HG02884 (cell line): ENCODE measurements around the gene SPDYE2.
"Not testable (repeated sequence)": the region's sequence is repeated elsewhere in the genome, so short reads cannot be mapped to it uniquely, and the experiment has no call there.

ENCODE experiments used
- ATAC-seq: cut with Tn5 transposase; IDR thresholded peaks from one replicate; pipeline ENCODE4 v1.9.1; 2021; ENCODE audit warnings: mild to moderate bottlenecking, moderate library complexity; ENCODE audit not compliant: unreplicated experiment

The SPDYE2 gene, protein sequence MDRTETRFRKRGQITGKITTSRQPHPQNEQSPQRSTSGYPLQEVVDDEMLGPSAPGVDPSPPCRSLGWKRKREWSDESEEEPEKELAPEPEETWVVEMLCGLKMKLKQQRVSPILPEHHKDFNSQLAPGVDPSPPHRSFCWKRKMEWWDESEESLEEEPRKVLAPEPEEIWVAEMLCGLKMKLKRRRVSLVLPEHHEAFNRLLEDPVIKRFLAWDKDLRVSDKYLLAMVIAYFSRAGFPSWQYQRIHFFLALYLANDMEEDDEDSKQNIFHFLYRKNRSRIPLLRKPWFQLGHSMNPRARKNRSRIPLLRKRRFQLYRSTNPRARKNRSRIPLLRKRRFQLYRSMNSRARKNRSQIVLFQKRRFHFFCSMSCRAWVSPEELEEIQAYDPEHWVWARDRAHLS

DNA sequence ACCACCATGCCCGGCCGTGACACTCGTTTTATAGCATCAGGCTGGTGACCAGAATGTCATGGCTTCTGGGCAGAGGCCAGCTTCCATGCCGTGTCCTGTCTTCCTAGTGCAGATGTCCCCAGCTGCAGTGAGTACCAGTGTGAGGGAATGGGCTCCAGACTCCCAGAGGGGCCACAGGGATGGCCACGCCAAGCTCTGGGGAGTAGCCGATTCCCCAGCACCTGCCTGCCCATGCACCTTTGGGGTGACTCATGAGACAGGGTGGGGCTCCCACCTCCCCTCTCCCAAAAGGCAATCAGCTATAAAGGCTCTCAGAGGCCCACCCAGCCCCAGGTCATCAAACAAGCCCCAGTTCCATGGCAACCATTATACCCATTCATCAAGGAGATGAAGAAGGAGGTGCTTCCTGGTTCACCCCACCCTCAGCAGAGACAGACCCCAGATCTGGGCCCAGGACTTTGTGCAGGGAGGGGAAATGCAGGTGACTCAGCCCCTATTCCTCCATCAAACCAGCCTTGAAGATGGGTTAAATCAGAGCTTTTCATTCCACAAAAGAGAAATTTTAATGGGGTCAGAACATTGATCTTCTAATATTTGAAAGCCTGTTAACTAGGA, at the start of gene SPDYE2:
Gene SPDYE2, plus strand, starts transcription at position 419 of the 615 bp plus-strand sequence. CDS start 2,030 bp downstream, outside the sequence.
- ATAC-seq: not testable (repeated sequence)

DNA sequence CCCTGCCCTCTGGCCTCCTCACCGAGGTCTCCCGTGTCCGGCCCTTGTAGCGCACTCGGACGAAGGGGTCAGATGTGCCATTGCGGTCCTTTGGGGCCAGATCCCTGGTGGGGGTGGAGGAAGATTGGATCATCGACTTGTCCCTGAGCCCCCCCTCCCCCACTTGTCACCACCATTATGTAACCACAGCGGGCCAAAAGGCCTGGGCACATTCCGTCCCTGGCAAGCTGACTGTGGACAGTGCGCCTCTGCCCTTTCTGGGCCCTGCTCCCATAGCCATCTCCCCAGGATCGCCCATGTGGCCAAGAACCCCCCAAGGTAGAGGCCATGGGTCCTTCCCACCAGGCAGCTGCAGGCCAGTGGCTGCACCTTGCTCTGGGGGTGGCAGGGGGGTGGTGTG, 47.9 kb upstream of the SPDYE2 start:
- not testable (repeated sequence) for ATAC-seq

DNA sequence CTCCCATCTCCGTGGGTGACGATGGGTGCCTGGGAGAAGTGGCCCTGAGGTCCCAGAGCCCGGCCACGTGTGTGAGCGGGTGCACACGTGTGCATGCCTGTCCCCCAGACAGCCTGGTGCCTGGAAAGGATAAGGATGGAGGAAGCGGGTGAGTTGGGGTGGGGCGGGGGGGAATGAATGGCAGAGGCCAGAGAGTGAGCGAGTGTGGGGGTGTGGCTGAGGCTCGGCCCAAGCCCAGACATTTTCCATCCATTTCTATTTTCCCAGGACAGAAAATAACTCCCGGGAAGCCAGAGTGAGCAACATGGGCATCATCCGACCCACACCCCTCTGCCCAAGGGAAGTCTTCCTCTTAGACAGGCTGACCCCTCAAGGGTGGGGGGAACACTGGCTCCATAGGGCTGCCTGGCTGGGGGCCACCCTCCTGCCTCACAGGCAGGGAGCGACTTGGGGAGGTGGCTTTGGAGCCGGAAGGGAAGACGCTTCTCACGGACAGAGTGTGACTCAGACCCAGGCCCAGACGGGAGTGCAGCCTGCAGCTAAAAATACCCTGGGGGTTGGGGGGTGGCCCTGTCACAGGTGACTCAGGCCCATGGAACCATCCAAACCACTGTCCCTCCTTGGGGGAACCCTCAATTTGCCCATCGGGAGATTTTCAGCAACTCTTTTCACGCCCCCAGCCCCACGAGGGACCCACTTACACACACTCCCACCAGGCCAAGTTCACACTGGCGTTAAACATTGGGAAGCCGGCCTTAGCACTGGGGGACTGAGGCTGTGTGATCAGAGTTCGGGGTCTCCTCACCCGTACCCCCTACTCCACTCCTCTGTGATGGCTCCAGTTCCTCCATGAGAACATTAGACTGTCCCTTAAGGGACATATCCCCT, 45.5 kb upstream of the SPDYE2 start:
- ATAC-seq: not testable (repeated sequence)

DNA sequence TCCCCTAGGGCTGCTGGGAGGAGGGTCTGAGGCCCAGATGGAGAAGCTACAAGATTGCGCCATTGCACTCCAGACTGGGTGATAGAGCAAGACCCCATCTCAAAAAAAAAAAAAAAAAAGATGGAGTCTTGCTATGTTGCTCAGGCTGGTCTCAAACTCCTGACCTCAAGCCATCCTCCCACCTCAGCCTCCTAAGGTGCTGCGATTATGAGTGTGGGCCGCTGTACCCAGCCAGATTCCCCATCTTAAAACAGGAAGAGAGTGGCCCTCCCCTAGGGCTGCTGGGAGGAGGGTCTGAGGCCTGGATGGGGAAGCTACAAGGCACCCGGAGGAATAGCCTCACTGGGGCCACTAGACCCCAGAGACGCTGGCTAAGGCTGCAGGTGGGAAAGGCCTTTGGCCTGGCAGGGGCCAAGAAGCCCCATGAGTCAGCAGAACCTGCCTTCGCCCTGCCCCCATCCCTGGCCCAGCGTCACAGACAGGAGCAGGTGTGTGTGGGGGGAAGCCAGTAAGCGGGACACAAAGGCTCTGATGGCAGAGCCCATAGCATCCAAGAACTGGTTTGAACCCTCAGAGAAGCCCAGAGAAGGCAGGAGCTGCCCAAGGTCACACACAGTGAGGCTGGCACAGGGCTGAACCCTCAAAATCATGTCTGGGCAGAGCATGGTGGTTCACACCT, 43.5 kb upstream of the SPDYE2 start:
- not testable (repeated sequence) for ATAC-seq

DNA sequence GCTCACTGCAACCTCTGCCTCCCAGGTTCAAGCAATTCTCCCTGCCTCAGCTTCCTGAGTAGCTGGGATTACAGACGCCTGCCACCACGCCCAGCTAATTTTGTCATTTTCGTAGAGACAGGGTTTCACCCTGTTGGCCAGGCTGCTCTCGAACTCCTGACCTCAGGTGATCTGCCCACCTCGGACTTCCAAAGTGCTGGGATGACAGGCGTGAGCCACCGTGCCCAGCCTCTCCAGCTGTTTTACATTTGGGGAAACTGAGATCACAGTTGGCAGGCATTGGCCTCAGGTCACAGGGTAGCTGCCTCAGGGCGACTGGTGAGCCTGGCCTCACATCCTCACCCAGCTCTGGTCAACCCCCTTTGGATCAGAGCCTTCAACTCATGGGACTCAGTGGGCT, 40.5 kb upstream of the SPDYE2 start:
- not testable (repeated sequence) for ATAC-seq

DNA sequence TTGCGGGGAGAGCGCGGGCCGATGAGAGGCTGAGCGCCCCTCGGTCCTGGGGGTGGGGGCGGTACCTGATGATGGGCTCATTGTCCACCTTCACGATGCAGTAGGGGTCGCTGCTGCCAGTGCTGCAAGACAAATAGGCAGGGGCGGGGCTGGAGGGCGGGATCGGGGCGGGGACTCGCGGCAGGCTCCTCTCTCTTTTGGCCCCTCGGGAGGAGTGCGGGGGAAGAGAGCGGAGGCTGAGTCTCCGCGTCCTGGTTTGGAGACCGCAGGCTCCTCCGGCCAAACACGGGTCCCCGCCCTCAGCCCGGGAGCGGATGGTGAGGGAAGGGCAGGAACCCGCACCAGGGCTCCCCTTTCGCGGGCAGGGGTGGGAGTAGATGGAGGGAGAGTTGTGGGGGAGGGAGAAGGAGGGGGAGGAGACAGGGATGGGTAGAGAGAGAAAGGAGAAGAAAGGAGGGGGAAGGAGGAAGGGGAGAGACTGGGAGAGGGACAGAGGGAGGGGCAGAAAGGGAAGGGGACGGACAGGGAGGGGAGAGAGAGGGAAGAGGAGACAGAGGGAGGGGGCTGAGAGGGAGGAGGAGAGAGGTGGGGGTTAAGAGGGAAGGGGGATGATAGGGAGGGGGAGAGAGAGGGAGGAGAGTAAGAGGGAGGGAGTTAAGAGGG, 39.0 kb upstream of the SPDYE2 start:
- ATAC-seq: peak; percentile 29

DNA sequence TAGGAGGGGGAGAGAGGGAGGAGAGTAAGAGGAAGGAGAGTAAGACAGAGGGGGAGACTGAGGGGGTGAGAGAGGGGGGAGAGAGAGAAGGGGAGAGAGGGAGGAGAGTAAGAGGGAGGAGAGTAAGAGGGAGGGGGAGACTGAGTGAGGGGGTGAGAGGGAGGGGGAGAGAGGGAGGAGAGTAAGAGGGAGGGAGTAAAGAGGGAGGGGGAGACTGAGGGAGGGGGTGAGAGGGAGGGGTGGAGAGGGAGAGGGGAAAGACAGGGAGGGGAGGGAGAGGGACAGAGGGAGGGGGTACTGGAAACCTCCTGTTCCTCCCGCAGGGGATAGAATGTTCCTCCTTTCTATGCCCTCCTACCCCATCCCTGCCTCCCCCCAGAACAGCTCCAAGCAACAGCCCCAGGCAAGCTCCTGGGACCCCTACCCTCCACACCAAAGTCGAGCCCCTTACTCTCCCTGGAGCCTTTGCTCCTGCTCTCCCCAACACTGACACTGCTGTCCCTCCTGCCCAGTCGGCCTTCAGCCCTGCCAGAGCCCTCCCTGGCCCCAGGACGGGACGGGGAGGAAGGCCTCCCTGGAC, 38.3 kb upstream of the SPDYE2 start:
- ATAC-seq: not testable (repeated sequence)

DNA sequence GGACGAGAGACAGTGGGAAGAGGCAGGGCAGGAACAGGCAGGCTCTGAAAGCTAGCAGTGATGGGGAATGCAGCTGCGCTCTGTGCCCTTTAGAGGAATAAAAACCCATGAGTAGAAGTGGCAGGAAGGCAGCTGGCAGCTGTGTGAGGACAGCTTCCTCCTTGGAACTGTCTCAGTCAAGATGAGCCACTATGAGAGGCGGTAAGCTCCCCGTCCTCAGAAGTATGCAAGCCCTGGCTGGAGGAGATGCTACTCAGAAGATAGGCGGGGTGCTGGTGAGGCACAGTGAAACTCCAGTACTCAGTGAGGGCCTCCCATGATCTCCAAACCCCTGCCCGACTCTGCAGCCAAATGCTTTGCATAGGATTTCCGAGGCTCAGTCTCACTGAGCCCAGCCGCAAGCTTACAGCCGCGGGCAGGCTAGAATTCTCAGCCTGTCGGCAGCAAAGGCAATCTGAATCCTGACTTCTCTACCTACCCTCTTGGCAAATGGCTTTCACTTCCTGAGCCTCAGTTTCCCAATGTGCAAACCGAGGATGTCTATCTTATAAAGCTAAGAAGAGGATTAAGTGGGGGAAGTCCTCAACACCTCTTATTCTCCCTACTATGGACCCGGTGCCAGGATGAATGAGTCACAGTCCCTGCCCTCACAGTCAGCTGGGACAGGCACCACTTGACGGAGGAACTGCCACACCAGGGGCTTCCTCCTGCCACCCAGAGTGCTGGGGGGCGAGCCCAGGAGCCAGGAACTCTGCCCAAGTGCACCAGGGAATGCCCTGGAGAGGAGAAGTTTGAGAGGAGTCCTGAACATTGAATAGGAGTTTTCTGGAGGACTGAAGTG, 35.9 kb upstream of the SPDYE2 start:
- ATAC-seq: peak; percentile 73

DNA sequence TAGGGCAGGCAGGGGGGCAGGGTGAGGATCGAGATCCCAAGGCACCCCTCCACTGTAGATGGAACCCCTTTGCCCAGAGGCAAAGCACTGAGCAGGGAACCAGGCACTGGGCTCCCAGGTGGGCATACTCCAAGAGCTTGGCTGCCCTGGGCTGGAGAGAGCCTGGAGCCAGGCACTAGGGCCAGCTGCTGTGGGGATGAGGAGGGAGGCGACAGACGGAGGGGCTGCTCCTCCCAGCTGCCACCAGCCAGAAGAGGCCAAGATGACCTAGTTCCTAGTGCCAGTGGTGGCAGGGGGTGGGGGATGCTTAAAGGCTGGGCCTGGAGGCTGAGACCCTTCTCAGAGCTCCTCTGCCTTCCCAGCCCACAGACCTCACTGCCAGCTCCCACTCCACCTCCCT, 35.1 kb upstream of the SPDYE2 start:
- ATAC-seq: not testable (repeated sequence)

DNA sequence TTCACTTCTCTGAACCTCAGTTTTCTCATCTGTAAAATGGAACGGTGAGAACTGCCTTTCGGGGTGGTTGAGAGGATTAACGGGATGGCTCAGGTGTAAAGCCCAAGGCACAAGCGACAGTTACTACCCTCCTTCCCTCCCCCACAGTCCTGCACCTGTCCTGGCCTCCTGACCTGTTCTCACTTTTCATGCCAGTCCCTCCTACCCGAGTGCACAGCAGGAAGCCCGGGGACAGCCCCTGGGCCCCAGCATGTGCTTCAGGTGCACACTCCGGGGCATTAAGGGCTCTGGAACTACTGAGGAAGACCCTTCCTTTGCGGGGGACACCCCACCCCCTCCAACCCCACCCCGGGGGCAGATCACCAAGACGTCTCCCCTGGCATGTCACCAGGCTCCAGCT, 34.1 kb upstream of the SPDYE2 start:
- not testable (repeated sequence) for ATAC-seq

DNA sequence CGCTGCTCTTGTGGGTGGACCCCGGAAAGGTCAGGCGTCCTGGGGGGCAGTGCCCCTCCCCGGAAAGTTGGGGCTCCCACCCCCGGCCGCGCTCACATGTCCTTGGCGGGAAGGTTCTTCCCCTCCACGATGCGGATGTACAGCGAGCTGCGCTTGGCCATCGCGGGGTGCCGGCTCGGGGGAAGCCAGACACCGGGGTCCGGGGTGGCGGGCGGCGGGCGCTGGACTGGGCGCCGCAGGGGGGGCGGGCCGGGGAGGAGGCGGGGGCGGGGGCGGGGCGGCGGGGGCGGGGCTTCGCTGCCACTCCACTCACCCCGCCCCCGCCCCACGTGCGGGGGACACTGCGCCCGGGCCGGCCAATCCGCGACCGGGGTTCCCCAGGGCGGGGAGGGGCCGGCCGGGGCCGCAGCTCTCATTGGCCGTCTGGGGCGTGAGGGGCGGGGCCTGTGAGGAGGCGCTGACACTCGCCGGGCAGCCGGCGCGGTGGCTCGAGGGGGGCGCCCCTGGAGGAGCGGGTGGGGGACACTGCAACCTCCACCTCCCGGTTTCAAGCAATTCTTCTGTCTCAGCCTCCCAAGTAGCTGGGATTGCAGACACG, 33.4 kb upstream of the SPDYE2 start, which contains the start of gene RASA4B:
Gene RASA4B, minus strand, starts transcription at position 228 of the 598 bp plus-strand sequence. Its CDS starts 67 bp downstream, at position 161.
- peak; percentile 67 for ATAC-seq

DNA sequence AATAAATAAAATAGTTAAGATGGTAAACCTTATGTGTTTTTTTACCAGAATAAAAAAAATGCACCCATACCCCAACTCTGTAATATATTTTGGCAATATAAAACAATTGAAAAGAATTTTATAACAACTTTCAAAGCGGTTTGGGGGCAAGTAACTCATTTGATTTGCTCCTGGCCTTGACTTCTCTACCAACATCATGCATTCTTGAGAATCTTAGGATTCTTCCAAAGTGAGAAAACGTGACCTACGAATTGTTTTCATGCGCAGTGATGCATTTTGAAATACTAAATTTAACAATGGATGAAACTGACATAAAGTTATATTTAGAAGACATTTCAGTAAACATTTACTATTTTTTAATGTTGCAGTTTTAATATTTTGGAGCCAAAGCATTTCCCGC, 30.2 kb upstream of the SPDYE2 start:
- ATAC-seq: not testable (repeated sequence)

DNA sequence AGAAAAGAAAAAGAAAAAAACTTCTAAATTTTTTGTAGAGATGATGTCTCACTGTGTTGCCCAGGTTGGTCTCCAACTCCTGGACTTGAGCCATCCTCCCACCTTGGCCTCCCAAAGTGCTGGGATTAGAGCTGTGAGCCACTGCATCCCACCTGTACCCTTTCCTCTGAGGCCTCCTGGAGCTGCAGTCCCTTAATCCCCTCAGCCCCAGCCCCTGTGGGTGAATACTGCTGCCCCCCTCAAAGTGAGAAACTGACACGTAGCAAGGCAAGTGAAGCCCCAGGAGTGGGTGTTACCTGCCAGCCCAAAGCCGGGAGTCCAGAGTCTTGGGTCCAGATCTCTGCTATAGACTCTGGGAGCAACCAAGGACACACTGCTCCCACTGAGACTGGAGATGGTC, 26.2 kb upstream of the SPDYE2 start:
- not testable (repeated sequence) for ATAC-seq

DNA sequence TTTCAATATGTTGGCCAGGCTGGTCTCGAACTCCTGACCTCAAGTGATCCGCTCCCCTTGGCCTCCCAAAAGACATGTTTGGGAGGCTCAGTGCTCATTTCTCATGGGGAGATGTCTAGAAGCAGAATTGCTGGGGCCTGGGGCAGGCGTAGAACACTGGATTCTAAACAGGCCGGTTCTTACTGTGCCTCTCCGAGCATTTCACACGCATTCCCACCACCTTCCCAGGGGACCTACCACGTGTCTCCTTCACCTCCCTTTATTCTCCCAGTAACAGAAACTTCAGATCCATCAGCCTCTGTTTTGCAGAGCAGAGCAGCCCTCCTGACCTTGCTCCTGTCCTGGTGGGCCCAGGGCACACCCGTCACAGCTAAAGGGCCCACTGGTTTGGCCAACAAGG, 23.8 kb upstream of the SPDYE2 start:
- ATAC-seq: not testable (repeated sequence)

DNA sequence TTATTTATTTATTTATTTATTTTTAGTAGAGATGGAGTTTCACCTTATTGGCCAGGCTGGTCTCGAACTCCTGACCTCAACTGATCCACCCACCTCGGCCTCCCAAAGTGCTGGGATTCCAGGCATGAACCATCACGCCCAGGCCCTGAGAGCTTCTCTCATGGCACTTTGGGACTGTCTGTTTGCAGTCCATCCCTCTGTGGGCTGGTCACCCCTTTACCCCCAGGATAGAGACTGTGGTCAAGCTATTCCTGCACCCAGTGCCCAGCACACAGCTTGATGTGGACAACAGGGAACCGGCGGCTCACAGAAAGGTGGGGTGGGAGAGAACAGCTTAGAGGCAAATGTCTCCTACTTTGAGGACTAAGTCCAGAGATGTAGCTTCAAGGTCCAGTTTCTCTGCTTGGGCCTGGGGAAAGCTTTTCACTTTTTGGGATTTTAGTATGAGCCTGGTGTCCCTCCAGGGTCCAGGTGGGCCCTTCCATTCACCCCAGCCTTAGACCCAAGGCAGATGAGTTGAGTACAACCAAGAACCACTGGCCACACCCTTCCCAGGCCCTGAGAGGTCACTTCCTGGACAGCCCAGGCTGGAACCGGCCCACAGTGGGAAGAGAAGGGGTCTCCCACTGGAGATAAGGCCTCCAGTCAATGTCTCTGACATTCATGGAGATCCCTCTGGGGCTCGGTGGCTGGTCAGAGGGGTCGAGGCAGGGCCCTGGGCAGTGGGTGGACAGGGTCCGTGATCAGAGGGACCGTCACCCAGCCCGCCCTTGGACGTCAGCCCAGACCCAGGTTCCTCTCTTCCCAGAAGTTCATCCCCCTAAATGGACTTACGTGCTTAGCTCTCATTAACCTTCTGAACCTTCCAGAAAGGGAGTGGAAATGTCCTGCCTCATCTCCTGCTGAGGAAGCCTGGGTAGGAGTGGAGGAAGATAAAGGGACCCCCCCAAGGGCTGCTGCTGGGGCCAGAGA, 22.9 kb upstream of the SPDYE2 start:
- not testable (repeated sequence) for ATAC-seq

DNA sequence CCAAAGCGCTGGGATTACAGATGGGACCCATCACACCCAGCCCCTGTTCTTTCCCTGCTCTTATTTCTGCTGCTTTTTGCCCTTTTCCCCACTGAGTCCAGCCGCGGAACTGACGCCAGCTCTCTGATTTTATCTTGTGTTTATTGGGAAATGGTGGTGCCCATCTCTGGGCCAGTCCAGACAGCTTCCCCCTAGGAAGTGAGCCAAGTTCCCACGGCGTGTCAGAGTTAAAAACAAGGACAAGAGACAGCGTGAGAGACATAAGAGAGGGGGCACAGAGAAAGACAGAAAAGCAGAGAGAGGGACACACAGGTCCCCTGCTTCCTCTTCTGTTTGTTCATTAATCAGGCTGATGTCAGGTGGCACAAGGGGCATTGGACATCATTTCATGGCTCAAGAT, 19.4 kb upstream of the SPDYE2 start:
- not testable (repeated sequence) for ATAC-seq

DNA sequence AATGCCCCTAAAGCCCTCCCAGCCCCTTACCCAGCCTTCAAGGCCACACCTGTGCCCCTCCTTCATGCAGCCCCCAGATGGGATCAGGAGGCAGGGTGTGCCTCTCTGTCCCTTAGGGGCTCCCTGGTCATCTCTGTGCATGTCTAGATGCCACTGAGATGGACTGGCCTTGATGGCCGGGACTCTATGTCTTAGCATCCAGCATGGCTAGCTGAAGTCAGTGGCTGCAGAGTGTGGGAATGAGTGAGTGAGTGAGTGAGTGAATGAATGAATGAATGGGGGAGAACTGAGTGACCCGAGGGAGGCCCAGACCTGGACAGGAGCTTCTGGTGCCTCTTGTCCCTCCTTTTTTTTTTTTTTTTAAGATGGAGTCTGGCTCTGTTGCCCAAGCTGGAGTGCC, 18.9 kb upstream of the SPDYE2 start:
- not testable (repeated sequence) for ATAC-seq
